Colonic mucosa (tissue), 4 donors: ENCODE data around the gene YWHAQ. TPM values are rescaled to one million over a fixed set of nuclear protein-coding genes. Genes with fewer than 3 reads are reported as not detected.

ENCODE experiments used
- DNase-seq: peaks from one replicate; pipeline ENCODE4 v3.0.0-alpha.2; 2020
- H3K27ac ChIP-seq: fragments of 200-600 bp; one replicate; pipeline ENCODE4 v1.8.0; 2021
- H3K27me3 ChIP-seq: fragments of 200-600 bp; one replicate; pipeline ENCODE4 v1.8.0; 2021
- H3K36me3 ChIP-seq: fragments of 200-600 bp; one replicate; pipeline ENCODE4 v1.8.0; 2021
- H3K4me1 ChIP-seq: fragments of 200-600 bp; one replicate; pipeline ENCODE4 v1.8.0; 2021; ENCODE audit warnings: mild to moderate bottlenecking
- H3K4me3 ChIP-seq: fragments of 200-600 bp; one replicate; pipeline ENCODE4 v1.8.0; 2021
- H3K9ac ChIP-seq, 2 donors: one replicate each; pipeline ENCODE4 v1.7.0; 2013; ENCODE audit warnings: control low read depth in 2 of 2, low read depth in 2 of 2, low read length in 2 of 2
- H3K9me3 ChIP-seq: fragments of 200-600 bp; one replicate; pipeline ENCODE4 v1.8.0; 2021
- intact Hi-C: fragments of 100-400 bp; cut with DNase I; formaldehyde crosslinking; loops from one replicate; pipeline ENCODE4 v1.14.1; 2022
- total RNA-seq, 2 donors: library from RNA; stranded (reverse); fragmentation: NEBNext Ultra II Directional in 1 of 2; extraction: Animal tissue kit (Norgen Biotek cat#: 25700) in 1 of 2; gene quantifications; one replicate each; pipeline ENCODE4 v1.2.1, GENCODE V29; 2021
- TF ChIP-seq, protein P1 (sequence below): fragments of 200-600 bp; IDR thresholded peaks from one replicate; pipeline ENCODE4 v1.8.0; 2022; ENCODE audit warnings: antibody characterized with exemption, mild to moderate bottlenecking
- donor health status: healthy.
- donor health status: DM: no; HTN: no; CAD: no.
- donor health status: DM: no; HTN: no; CAD: no.

The YWHAQ gene
- total RNA-seq, 2 donors from 2014 or later, result 246 to 299 TPM

DNA sequence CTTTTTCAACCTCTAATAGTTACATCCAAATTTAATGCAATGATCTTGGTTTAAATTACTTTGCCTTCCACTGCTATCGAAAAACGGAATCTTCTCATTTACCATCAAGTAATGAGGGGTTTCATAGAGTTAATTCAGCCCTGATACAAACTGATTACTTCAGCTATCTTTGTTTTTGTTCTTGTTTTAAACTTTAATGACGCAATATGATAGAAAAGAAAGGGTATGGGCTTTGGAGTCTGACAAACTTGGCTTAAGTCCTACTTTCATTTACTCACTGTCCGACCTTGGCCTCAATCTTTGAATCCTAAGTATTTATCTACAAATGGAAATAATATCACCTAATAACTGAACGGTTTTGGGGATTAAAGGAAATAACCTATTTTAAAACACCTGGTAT lies 91.3 kb downstream of the YWHAQ start:
- no peak overlapping the region for H3K9ac ChIP-seq
- H3K4me3 ChIP-seq, result no peak overlapping the region
- DNase-seq, result no peak
- intact Hi-C loops, result no loop called here
- no peaks in the 10 kb centered on the region for H3K9me3 ChIP-seq
- no peaks in the 10 kb centered on the region for H3K4me1 ChIP-seq
- TF ChIP-seq, protein P1, sequence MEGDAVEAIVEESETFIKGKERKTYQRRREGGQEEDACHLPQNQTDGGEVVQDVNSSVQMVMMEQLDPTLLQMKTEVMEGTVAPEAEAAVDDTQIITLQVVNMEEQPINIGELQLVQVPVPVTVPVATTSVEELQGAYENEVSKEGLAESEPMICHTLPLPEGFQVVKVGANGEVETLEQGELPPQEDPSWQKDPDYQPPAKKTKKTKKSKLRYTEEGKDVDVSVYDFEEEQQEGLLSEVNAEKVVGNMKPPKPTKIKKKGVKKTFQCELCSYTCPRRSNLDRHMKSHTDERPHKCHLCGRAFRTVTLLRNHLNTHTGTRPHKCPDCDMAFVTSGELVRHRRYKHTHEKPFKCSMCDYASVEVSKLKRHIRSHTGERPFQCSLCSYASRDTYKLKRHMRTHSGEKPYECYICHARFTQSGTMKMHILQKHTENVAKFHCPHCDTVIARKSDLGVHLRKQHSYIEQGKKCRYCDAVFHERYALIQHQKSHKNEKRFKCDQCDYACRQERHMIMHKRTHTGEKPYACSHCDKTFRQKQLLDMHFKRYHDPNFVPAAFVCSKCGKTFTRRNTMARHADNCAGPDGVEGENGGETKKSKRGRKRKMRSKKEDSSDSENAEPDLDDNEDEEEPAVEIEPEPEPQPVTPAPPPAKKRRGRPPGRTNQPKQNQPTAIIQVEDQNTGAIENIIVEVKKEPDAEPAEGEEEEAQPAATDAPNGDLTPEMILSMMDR, result no peak
- no peaks in the 10 kb centered on the region for H3K27me3 ChIP-seq
- H3K36me3 ChIP-seq, result no peaks in the 10 kb centered on the region
- no peak overlapping the region for H3K27ac ChIP-seq

DNA sequence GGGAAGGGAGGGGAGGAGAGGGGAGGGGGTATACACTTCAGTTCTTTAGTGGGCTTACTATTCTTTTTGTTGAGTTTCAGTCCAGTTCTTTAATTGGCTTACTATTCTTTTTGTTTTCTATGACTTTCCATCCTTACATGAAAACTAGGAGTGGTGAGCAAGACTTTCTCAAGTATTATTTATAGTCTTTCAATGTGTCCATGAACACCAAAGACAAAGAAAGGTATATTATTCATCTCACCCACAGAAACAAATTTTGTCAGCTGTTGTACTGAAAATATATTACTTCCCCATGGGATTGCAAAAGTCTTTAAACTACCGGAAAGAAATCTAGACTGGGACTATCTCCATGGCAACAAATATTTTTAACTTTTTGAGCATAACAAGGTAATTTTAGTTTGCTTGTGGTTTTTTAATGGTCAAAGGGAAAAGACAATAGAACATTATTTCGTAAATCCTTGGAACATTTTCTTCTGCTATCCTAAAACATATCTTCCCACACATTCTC lies 92.7 kb downstream of the YWHAQ start:
- H3K36me3 ChIP-seq, result no peaks in the 10 kb centered on the region
- intact Hi-C loops, result no loop called here
- no peaks in the 10 kb centered on the region for H3K4me1 ChIP-seq
- H3K9ac ChIP-seq, result no peak overlapping the region
- DNase-seq, result no peak
- no peaks in the 10 kb centered on the region for H3K27me3 ChIP-seq
- TF ChIP-seq, protein P1, result no peak
- H3K4me3 ChIP-seq, result no peak overlapping the region
- no peak overlapping the region for H3K27ac ChIP-seq
- H3K9me3 ChIP-seq, result no peaks in the 10 kb centered on the region

DNA sequence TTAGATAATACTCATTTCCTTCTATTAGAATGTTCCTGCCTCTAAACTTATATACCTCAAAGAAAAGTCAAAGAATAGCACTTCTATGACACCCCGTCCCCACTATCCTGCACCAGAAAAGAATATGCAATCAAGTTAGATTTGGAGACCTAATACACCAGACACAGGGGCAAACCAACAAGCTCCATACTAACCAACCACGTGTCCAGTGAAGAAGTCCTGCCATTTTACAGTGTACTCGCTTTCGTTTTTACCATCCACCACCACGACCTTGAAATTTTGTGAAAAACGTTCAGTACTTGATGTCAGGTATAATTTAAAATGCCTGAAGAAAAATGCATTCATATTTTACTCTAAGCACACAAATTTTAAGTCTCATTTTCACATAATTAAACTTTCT lies 94.3 kb downstream of the YWHAQ start:
- DNase-seq, result no peak
- H3K4me3 ChIP-seq, result no peak overlapping the region
- no peaks in the 10 kb centered on the region for H3K27me3 ChIP-seq
- H3K9me3 ChIP-seq, result no peaks in the 10 kb centered on the region
- no peak overlapping the region for H3K9ac ChIP-seq
- intact Hi-C loops, result no loop called here
- H3K4me1 ChIP-seq, result no peaks in the 10 kb centered on the region
- H3K36me3 ChIP-seq, result no peaks in the 10 kb centered on the region
- no peak overlapping the region for H3K27ac ChIP-seq
- TF ChIP-seq, protein P1, result no peak

DNA sequence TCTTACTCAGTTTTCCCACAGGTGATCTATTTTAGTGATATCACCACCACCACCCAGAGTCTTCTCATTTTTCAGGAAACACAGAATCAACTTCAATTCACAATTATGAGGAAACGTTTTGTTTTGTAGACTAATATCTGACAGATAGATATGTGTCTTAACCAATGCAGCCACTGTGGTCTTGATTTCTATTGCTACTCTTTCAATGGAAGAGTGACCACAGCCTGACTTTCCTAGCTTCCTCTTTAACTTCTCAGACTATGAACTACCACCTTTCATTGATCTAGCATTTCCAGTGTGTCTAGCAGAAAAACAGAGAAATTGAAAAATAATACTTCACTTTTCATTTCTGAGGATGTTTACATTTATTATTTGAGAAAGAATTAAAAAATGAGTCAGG lies 95.6 kb downstream of the YWHAQ start:
- Histone ChIP-seq H3K4me3 (no peak overlapping the region), H3K27me3 (no peaks in the 10 kb centered on the region), H3K9ac (no peak overlapping the region), H3K4me1 (no peaks in the 10 kb centered on the region), H3K27ac (no peak overlapping the region), H3K9me3 (no peaks in the 10 kb centered on the region), H3K36me3 (no peaks in the 10 kb centered on the region)
- DNase-seq, result no peak
- TF ChIP-seq, protein P1, result no peak
- intact Hi-C loops, result no loop called here

Other genes starting within 250 kb of the YWHAQ start
- gene ITGB1BP1, start 207.5 kb downstream of the YWHAQ start, total RNA-seq, result 10 to 100 TPM; 57.5 to 58.5 TPM
- gene CPSF3, start 207.3 kb downstream of the YWHAQ start, total RNA-seq, result 10 to 100 TPM; 24.6 to 37.0 TPM
- 10 to 100 TPM; 37.7 to 53.9 TPM for gene IAH1, start 156.4 kb downstream of the YWHAQ start, total RNA-seq
- gene ADAM17, start 75.2 kb downstream of the YWHAQ start, total RNA-seq, result 10 to 100 TPM; 18.6 to 20.0 TPM
- gene TAF1B, start 212.5 kb upstream of the YWHAQ start, total RNA-seq, result 10 to 100 TPM in 1 of 2 donors, 1 to 10 TPM in 1; 8.8 to 13.0 TPM